NCI-H1417 treated with DMSO at 0.1 percent for 48 hours (cell line): ENCODE data around the gene MED12L.

Experiments used
- DNase-seq: peaks from one replicate; lab custom pipeline; 2025; lab: John Stamatoyannopoulos, UW

Gene MED12L

GRCh38 chr3:151299006-151299405, 213.5 kb downstream of the MED12L start:
- DNase-seq: no peak

GRCh38 chr3:151300539-151300938, 215.1 kb downstream of the MED12L start:
- no peak for DNase-seq

DNA sequence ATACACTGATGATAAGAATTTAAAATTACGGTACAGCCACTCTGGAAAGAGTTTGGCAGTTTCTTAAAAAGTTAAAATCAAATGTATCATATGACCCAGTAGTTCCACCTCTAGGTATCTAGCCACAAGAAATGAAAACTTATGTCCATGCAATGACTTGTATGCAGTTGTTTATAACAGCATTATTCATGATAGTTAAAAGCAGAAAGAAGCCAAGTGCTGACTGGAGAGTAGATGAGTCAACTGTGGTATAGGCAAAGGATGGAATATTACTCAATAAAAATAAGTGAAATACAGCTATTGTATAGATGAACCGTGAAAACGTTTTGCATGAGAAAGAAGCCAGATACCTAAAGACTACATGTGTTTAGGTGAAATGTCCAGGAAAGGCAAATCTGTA, 216.3 kb downstream of the MED12L start:
- no peak for DNase-seq

DNA sequence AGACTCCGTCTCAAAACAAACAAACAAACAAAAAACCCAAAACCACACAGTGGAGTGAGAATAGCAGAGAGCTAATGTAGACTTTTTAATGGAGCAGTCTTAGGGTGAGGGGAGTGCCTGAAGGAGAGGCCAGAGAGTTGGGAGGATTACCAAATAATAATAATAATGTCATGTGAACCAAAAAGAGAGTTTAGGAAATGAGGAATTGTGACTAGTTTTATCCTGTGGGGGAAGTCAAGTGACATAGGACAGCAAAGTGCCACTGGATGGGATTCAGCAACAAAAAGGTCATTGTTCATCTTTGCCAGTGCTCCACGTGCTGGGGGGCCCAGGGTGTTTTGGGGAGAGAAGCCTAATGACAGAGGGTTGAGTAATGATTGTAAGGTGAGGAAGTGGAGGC, 218.3 kb downstream of the MED12L start:
- DNase-seq: no peak

DNA sequence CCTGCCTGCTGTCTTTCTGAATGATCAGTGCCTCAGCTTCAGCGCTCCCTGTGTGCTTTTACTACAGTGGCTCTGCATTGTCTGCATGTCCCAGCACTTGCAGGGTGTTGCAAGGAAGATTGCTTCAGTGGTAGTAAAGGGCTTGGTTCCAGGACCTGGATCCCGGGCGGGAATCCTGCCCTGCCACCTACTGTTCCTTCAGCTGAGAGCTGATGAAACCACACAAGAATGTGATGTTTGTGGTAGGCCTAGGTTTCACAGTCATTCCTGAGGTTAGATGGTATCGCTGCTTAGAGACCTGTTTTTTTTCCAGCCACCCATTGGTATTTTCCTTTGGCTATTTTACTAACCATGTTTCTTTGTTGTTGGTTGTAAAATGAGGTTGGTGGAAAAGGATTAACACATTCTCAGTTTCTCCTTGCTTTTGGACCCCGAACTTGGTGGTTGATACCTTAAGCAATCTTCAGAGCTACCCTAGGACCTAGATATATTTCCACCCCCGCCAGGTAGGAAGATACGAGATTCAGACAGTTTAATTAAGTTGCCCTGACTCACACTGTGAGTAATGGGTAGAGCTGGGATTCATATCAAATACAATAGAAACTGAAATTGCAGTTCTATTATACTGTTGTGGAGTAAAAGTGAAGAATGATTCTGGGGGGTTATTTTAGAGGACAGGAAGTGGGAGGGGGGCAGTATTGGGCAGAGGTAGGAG, 219.8 kb downstream of the MED12L start:
- no peak for DNase-seq

DNA sequence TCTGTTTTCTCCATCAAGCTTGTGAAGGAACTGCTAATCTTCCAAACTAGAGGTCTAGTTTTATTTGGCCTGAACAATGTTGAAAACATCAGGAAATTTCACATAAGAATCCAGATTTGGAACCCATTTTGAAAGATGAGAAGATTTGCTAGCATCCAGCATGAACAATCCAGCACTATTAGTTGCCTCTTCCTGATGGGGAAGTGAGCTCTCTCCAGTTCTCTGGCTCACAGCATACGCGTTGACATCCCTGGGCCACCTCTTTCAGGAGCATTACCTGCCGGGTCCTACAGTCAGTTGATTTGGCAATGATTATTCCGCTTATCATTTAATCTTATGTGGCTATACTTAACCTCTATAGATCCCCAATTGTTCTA, 220.3 kb downstream of the MED12L start:
- no peak for DNase-seq

DNA sequence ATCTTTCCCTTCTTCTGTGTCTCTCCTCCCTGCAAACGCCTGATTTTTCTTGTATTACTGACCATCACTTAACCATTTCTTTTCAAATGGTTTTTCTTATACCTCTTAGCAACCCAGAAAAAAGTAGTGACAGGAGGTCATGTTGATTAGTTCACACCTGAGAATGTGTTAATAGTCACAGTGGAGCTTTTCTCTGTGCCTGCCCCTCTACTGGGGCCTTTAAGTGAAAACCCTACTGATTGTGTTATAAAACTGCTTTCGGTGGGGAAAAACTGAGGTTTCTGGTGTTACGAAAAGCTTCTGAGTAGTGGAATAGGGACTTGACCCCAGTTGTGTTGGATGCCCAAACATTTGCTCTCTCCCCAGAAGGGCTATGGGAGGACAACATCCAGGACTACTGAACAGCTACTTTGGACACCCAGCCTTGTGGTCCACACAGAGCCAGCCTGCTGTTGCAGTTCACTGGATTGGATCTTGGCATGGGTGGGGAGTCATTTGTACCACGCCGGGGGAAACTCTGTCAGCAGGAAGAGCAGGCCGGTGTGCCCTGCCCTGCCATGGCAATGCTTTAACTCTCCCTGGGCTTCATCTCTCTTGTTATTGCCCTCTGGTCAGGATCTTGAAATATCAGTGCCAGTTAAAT, 220.8 kb downstream of the MED12L start:
- no peak for DNase-seq

DNA sequence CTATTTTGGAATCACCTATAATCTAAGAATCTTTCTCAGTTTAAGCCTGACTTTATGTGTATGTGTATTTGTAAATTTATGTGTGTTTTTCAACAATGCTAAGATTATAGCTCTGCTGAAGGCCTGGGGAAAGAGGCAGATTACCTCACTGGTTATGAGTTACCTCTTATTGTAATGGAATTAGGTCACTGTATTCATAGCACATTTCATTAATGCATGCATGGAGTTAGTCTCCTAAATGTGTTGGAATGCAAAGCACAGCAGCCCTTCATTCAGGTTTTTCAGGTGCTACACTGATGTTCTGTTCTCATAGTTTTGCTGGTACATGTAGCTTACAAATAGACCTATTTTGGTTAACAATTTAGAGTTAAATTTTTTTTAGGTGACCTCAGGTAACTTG, 221.7 kb downstream of the MED12L start:
- no peak for DNase-seq

DNA sequence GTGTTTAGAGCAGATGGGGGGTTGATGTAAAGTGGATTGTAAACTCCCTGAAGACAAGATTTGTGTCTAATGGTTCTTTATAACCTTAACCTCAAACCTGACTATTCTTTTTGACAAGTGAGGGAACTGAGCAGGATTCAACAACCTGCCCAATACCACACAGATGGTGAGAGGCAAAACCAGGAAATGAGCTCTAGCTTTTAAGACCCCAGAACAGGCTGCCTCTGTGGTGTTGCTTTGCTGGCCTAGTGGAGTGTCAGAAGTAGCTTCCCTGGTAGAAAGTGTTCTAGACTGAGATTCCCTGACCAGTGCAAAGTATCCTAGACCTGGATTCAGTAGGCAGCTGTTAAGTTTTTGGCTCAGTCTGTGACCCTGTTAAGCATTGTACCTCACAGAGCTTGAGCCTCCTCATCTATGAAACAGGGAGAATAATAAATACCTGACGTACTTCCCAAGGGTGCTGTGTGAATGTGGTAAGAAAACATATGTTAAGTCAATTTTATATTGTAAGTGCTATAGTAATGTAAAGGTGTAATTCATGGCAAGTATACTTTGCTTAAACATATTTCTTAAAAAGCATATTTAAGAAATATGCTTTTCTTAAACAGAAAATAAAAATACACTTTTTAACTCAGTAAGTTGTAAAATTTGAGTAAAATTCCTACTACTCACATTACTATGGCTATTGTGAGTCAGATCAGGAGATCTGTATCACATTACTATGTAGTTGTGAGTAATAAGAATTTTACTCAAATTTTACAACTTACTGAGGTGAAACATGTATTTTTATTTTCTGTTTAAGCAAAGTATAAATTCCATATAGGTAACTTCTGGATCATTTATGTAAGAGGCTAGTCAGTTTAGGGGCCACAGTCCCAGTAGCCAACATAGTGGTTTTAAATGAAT, 222.4 kb downstream of the MED12L start:
- DNase-seq: no peak

DNA sequence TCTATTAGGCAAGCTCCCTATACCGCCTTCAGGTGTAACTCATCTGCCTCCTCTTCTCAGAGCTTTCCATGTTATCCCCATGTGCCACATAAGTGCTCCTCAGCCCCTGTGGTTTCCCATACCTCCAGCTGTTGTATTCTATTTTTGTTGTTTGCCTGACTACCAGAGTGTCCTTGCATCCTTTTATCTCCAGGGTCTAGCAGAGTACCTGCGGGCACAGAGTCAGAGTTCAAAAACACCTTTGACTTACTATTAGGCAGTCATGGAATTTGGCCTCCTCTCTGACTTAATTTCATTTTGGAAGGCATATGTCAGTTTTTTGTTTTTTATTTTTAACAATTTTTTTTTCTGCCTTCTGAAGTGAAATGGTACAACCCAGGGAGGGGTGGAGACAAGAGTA, 224.1 kb downstream of the MED12L start:
- no peak for DNase-seq

GRCh38 chr3:151312972-151313371, 227.5 kb downstream of the MED12L start:
- no peak for DNase-seq

DNA sequence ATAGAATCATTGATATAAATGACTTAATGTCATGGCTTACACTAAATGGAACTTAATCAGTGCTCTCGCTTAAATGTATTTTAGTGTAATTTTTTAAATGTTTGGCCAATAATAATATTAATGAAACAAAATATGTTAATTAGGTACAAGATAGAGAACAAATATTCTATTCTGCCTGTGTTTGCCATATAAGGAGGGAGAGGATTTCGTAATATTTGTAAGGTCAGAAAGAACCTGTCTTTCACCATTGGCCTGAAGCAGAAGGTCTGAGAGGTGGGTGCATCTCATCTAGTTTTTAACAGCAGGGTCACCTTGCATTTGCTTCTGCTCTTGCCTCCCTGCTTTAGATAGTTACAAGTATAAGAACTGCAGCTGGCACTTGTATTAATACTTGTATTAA, 228.7 kb downstream of the MED12L start:
- no peak for DNase-seq

DNA sequence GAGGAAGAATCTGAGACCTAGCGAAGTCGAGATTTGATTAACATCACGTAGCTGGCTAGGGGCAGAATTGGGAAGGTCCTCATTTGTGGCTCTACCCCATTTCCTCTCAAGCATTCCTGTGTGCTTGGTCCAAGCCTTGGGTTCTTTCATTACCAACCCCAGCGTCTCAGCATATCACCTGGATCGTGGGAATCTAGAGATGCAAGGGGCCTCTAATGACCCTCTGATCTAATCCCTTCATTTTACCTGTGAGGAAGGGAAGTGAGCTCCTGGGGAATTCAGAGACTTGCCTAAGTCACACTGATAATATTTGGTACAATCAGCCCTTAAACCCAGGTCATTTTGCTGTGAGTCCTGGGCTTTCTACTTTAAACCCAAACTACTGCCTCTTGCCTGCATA, 229.1 kb downstream of the MED12L start:
- DNase-seq: no peak

GRCh38 chr3:151315136-151315535, 229.7 kb downstream of the MED12L start:
- DNase-seq: no peak

GRCh38 chr3:151315846-151316245, 230.4 kb downstream of the MED12L start:
- DNase-seq: no peak

DNA sequence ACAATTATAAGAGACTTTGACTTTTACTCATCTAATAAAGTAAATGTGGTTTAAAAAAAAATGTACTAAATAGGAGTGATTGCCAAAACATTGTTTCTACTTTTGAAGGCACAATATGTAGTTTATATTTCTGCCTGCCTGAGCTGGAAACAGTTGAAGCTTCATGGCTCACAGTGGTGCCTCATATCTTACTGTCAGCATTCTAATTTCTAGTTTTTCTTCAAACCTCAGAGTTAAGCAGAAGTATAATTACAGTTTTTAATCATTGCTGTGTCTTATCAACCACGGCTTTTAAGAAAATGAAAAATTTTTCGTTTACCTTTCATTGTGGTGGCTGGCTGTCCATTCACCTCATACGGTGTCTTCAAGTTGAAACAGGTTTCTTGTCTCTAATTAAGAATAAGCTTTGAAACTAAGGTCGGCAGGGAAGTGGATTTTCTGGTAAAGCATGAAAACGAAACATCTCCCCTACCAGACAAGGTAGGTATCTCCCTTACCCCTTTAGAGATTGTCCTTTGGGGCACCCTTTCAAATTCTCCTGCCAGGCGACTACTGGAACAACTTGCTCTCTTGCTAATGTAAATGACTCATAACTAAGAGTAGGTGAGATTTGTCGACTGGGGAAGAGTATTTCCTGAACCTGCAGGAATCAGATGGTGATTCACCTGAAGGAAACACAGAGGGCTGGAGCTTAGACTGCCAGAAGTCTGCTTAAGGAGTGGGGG, 231.0 kb downstream of the MED12L start, which contains the start of gene GPR87:
Gene GPR87 (minus strand): TSS at position 554 of the 725 bp plus-strand sequence. CDS start 16,720 bp downstream, outside the sequence.
- DNase-seq: no peak

DNA sequence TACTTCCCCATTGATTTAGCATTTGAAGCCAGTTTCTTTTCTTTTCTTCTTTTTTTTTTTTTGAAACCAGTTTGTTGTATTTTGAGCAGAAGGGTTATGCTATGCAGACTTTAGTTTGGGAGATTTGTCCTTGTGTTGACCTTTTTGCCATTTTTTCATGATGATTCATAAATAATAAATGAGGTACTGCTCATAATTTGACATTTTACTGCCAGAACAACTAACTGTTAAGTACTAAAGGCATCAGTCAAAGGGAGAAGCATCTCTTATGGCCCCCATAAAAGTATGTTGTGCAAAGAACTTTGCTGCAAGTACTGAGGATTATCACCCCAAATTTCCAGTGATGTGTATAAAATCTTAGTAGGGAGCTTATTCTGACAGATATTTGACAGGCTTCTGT, 232.8 kb downstream of the MED12L start:
- no peak for DNase-seq

- DNase-seq: no peak
Observed at GRCh38 chr3:151318991-151319390, 233.5 kb downstream of the MED12L start.

DNA sequence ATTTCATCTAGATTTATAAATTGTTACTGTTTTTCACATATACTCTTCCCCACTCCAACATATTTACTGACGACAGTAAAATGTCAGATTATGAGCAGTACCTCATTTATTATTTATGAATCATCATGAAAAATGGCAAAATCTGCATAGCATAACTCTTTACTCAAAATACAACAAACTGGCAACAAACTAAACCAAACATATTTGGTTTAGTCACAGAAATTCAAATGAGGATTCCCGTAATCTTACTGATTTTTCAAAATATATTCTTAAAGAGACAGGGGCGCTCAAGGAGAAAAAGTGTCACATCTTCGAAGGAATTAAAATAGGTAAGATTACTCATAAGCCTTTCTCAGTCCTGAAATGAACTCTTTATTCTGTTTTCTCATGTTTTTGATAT, 234.2 kb downstream of the MED12L start:
- DNase-seq: no peak

- DNase-seq: no peak
Observed at GRCh38 chr3:151320131-151320530, 234.7 kb downstream of the MED12L start.

GRCh38 chr3:151321526-151321925, 236.1 kb downstream of the MED12L start:
- DNase-seq: no peak

DNA sequence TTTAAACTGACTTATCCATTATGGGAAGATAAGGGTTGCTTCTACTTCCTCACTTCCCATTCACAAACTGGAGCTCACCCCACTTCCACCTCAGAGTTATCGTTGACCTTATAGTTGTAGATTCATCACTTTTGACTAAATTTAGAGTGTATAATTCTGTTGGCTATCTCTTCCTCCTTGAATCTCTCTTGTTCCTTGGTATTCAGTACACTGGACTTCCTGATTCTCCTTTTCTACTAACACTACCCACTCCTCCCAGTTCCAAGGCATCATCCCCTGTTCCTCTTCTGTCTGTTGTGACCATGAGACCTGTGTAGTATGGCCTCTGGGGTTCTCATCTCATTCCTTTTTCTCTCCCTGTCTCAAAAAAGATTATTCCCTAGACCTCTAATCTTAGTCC, 237.0 kb downstream of the MED12L start:
- no peak for DNase-seq
